Ishikawa (cell line): ENCODE measurements around the gene CHD8.

ENCODE experiments used
- CEBPB ChIP-seq: IDR thresholded peaks from 2 replicates; pipeline ENCODE4 v1.6.1; 2012
- EGR1 ChIP-seq: IDR thresholded peaks from 2 replicates; pipeline ENCODE4 v1.6.1; 2012
- EP300 ChIP-seq: IDR thresholded peaks from 2 replicates; pipeline ENCODE4 v1.6.1; 2012; ENCODE audit warnings: borderline replicate concordance
- NFIC ChIP-seq: IDR thresholded peaks from 2 replicates; pipeline ENCODE4 v1.6.1; 2012
- TEAD4 ChIP-seq: IDR thresholded peaks from 2 replicates; pipeline ENCODE4 v1.6.1; 2012
- YY1 ChIP-seq: IDR thresholded peaks from 2 replicates; pipeline ENCODE4 v1.6.1; 2012; ENCODE audit warnings: low read depth
- TF ChIP-seq, protein P1 (sequence below): IDR thresholded peaks from 2 replicates; pipeline ENCODE4 v1.6.1; 2012
- TF ChIP-seq, protein P2 (sequence below): IDR thresholded peaks from 2 replicates; pipeline ENCODE4 v1.6.1; 2012; ENCODE audit warnings: low read depth, mild to moderate bottlenecking
- TF ChIP-seq, protein P3 (sequence below): IDR thresholded peaks from 2 replicates; pipeline ENCODE4 v1.6.1; 2012

DNA sequence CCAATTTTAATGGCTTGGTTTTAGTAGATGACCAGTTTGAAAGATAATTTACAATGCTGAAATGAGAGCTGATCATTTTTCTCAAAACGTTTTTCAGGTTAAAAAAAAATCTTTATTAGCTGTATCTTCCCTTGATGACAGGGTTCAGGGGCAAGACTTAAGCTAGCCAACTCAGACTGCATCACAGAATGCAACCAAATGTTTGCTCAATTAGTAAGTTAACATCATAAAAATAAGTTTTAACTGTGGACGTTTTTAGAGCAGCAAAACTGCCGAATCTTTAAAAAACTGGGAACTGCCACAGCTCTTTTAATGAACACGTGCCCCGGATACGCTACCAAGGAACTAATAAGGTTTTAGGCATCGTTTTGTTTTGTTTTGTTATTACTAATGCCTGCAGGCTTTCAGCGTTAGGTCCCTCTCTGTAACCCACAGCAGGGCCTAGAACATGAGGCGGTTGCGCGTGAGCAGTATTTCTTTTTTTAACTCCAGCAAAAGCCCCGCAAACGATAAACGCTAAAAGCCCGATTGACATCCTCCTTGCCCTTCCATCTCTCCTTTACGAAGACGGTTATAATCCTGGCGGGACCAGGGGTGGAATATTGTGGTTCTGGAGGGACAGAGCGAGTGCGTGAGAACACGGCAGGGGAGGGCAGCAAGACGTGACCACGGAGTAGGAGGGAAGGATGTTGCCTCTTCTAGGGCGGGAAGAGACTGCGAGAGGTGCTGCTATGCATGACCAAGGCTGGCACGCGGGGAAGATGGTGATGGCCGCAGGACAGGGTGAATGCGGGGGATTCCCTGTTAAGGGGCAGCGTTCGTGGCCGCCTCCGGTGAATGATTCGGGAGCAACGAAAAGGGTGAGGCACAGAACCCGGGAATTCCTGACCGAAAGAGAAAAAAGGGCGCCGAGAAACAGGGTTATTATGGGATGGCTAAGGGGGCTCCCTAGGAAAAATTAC, 72.8 kb downstream of the CHD8 start:
- TF ChIP-seq EP300, result no peak
- TF ChIP-seq, protein P1, sequence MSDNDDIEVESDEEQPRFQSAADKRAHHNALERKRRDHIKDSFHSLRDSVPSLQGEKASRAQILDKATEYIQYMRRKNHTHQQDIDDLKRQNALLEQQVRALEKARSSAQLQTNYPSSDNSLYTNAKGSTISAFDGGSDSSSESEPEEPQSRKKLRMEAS, result peak; percentile 51
- TF ChIP-seq CEBPB, result no peak
- TF ChIP-seq YY1, result no peak; the same call in 1 of the 2 replicates
- TF ChIP-seq, protein P2, sequence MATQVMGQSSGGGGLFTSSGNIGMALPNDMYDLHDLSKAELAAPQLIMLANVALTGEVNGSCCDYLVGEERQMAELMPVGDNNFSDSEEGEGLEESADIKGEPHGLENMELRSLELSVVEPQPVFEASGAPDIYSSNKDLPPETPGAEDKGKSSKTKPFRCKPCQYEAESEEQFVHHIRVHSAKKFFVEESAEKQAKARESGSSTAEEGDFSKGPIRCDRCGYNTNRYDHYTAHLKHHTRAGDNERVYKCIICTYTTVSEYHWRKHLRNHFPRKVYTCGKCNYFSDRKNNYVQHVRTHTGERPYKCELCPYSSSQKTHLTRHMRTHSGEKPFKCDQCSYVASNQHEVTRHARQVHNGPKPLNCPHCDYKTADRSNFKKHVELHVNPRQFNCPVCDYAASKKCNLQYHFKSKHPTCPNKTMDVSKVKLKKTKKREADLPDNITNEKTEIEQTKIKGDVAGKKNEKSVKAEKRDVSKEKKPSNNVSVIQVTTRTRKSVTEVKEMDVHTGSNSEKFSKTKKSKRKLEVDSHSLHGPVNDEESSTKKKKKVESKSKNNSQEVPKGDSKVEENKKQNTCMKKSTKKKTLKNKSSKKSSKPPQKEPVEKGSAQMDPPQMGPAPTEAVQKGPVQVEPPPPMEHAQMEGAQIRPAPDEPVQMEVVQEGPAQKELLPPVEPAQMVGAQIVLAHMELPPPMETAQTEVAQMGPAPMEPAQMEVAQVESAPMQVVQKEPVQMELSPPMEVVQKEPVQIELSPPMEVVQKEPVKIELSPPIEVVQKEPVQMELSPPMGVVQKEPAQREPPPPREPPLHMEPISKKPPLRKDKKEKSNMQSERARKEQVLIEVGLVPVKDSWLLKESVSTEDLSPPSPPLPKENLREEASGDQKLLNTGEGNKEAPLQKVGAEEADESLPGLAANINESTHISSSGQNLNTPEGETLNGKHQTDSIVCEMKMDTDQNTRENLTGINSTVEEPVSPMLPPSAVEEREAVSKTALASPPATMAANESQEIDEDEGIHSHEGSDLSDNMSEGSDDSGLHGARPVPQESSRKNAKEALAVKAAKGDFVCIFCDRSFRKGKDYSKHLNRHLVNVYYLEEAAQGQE, result no peak
- TF ChIP-seq, protein P3, sequence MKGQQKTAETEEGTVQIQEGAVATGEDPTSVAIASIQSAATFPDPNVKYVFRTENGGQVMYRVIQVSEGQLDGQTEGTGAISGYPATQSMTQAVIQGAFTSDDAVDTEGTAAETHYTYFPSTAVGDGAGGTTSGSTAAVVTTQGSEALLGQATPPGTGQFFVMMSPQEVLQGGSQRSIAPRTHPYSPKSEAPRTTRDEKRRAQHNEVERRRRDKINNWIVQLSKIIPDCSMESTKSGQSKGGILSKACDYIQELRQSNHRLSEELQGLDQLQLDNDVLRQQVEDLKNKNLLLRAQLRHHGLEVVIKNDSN, result peak; percentile 33; the same call in 1 of the 2 replicates
- TF ChIP-seq NFIC, result no peak
- no peak for TF ChIP-seq TEAD4
- TF ChIP-seq EGR1, result no peak
